Measurements from ENCODE around the gene KCNMA1.

KCNMA1 gene

GRCh38 chr10:77514870-77515269, 122.7 kb downstream of the KCNMA1 start:
- no peak for TF ChIP-seq FOXM1 (IDR thresholded peaks at IDR 0.05; ENCODE audit: borderline replicate concordance, low read depth)
- no peak for TF ChIP-seq TAF1 (IDR thresholded peaks at IDR 0.05; ENCODE audit: low read depth)
- no peak for TF ChIP-seq EP300 (IDR thresholded peaks at IDR 0.05; ENCODE audit: borderline replicate concordance)
- TF ChIP-seq REST (IDR thresholded peaks at IDR 0.05; ENCODE audit: low read depth): no peak
- TF ChIP-seq CREB1 (IDR thresholded peaks at IDR 0.05; ENCODE audit: low read depth): no peak
- TF ChIP-seq MAX (IDR thresholded peaks at IDR 0.05): no peak
- no peak for TF ChIP-seq YY1 (IDR thresholded peaks at IDR 0.05; ENCODE audit: low read depth)
- TF ChIP-seq ZBTB7A (IDR thresholded peaks at IDR 0.05; ENCODE audit: low read depth): no peak
- no peak for TF ChIP-seq TEAD4 (IDR thresholded peaks at IDR 0.05)
- TF ChIP-seq RAD21 (IDR thresholded peaks at IDR 0.05; ENCODE audit: low read depth): no peak
- TF ChIP-seq NFIC (IDR thresholded peaks at IDR 0.05): no peak
- no peak for TF ChIP-seq TCF12 (IDR thresholded peaks at IDR 0.05; ENCODE audit: low read depth)
- TF ChIP-seq CEBPB (IDR thresholded peaks at IDR 0.05): no peak
- TF ChIP-seq EGR1 (IDR thresholded peaks at IDR 0.05): no peak
- no peak for TF ChIP-seq USF1 (IDR thresholded peaks at IDR 0.05)

GRCh38 chr10:77513781-77514331, 123.8 kb downstream of the KCNMA1 start:
- TF ChIP-seq EP300 (IDR thresholded peaks at IDR 0.05; ENCODE audit: borderline replicate concordance): no peak
- TF ChIP-seq EGR1 (IDR thresholded peaks at IDR 0.05): no peak
- no peak for TF ChIP-seq CREB1 (IDR thresholded peaks at IDR 0.05; ENCODE audit: low read depth)
- no peak for TF ChIP-seq MAX (IDR thresholded peaks at IDR 0.05)

- TF ChIP-seq FOXM1 (IDR thresholded peaks at IDR 0.05; ENCODE audit: borderline replicate concordance, low read depth) (no peak), USF1 (IDR thresholded peaks at IDR 0.05) (no peak), TCF12 (IDR thresholded peaks at IDR 0.05; ENCODE audit: low read depth) (no peak), CREB1 (IDR thresholded peaks at IDR 0.05; ENCODE audit: low read depth) (no peak), MAX (IDR thresholded peaks at IDR 0.05) (no peak), REST (IDR thresholded peaks at IDR 0.05; ENCODE audit: low read depth) (no peak), ZBTB7A (IDR thresholded peaks at IDR 0.05; ENCODE audit: low read depth) (no peak), RAD21 (IDR thresholded peaks at IDR 0.05; ENCODE audit: low read depth) (no peak), YY1 (IDR thresholded peaks at IDR 0.05; ENCODE audit: low read depth) (no peak)
Observed at GRCh38 chr10:77513220-77513619, 124.4 kb downstream of the KCNMA1 start.

- TF ChIP-seq RAD21 (IDR thresholded peaks at IDR 0.05; ENCODE audit: low read depth) (no peak), TAF1 (IDR thresholded peaks at IDR 0.05; ENCODE audit: low read depth) (no peak), FOXM1 (IDR thresholded peaks at IDR 0.05; ENCODE audit: borderline replicate concordance, low read depth) (no peak), CEBPB (IDR thresholded peaks at IDR 0.05) (no peak), TCF12 (IDR thresholded peaks at IDR 0.05; ENCODE audit: low read depth) (no peak), EGR1 (IDR thresholded peaks at IDR 0.05) (no peak), NFIC (IDR thresholded peaks at IDR 0.05) (no peak), MAX (IDR thresholded peaks at IDR 0.05) (no peak), CREB1 (IDR thresholded peaks at IDR 0.05; ENCODE audit: low read depth) (no peak), YY1 (IDR thresholded peaks at IDR 0.05; ENCODE audit: low read depth) (no peak), ZBTB7A (IDR thresholded peaks at IDR 0.05; ENCODE audit: low read depth) (no peak), USF1 (IDR thresholded peaks at IDR 0.05) (no peak), REST (IDR thresholded peaks at IDR 0.05; ENCODE audit: low read depth) (no peak), TEAD4 (IDR thresholded peaks at IDR 0.05) (no peak), EP300 (IDR thresholded peaks at IDR 0.05; ENCODE audit: borderline replicate concordance) (no peak)
Observed at GRCh38 chr10:77512219-77512578, 125.4 kb downstream of the KCNMA1 start.

Measured in Ishikawa (cell line).